ENCODE results near the gene CD207.

DNA sequence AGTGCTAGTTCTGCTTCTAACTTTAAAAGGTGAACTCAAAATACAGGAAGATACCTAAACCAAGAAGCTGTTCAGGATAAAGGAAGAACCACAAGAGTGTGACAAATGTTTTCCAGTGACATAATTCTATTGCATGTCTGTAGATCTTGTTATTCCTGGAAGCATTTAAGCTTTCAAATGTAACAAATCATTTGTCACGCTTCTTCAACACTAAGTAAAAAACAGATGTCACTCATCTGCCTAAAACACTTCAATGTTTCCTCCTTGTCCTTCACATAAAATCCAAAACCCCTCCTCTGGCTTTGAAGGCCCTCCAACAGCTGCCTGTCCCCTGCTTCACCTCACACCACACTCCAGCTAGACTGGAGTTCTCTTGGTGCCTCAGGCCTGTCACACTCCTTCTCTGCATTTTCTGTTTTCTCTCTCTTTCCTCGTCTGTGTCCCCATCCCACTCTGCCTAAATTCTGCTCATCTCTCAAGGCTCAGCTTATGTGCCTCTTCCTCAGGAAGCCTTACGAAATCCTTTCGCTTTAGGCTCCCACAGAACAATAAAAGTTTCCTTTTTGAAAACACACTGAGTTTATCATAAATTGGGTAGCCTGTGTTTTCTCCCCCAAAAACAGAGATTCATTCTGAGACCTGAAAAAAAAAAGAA is 8.8 kb downstream of the CD207 start:
- no peak for TF ChIP-seq POLR2AphosphoS5 (IDR thresholded peaks at IDR 0.05; ENCODE audit: low read depth, low read length)
- TF ChIP-seq REST (IDR thresholded peaks at IDR 0.05; ENCODE audit: insufficient read depth in 1 of 2, low read depth in 2 of 2, low read length in 2 of 2) = no peak
- no peak for TF ChIP-seq SIN3A (IDR thresholded peaks at IDR 0.05; ENCODE audit: borderline replicate concordance, insufficient read depth, low read length)
- no peak for TF ChIP-seq FOXP2 (optimal IDR thresholded peaks at IDR 0.05; ENCODE audit: borderline replicate concordance, extremely low read depth, extremely low read length, insufficient read depth)
